HK-2 (cell line): ENCODE results near the gene APOBEC3H.

Source experiments
- DNase-seq: peaks from one replicate; pipeline ENCODE4 v3.0.0-alpha.2; 2018; ENCODE audit not compliant: unreplicated experiment

The APOBEC3H gene

DNA sequence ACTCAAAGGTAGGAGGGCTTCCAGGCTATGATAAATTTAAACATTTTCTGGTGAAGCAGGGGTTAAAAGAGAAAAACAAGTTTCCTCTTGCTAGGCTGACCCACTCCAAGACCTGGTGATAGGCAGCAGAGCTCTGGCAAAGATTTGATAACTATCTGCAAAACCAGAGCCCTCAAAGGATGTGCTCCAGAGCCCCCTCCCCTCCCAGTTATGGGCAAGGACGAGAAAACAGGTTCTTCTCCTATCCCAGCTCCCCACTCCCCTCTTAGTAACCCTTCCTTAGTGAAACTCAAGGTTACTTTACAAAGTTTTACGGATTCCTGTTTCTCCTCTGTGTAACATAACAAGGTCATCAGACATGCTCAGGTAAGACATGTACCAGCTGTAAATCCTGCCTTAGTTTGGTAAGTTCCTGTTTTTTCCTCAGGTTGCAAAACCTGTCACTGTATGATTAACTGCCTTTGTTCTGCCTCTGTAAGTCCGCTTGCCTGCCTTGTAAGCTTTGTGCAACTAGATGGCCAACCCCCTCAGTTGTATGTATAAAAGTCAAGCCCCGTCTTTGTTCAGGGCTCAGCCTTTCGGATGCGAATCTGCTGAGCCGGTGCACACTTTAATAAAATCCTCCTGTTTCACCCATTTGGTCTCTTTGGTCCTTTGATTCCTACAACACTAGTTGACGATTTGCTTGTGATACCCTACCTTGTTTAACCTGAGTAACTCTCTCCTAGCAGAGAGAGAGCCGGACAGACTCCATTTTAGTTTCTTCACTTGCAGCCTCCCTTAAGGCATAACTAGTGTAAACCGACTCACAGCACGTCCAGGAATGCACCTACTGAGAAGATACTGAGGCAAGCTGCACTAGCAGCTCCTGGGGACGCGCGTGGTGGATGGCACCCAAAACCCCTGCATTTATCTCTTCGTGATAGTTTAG lies 13.9 kb downstream of the APOBEC3H start:
- DNase-seq, result no peak

- no peak for DNase-seq
These were observed 17.1 kb downstream of the APOBEC3H start for GRCh38 chr22:39114112-39114511.

DNA sequence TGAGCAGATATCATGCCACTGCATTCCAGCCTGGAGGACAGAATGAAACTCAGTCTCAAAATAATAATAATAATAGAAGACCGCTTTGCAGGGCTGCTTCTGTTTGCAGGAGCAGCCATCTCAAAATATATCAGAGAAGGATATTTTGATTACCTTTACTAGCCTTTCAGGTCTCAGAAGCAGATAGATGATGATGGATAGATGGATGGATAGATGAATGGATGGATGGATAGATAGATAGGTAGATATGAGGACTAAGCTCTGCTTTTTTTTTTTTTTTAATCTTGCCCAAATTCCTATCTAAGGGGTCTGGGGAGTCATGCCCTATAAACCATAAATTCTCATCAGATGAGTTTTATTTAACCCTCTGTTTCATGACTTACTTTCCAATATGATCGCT lies 18.5 kb downstream of the APOBEC3H start:
- no peak for DNase-seq

GRCh38 chr22:39115977-39116621 lies 19.1 kb downstream of the APOBEC3H start:
- DNase-seq, result no peak

DNA sequence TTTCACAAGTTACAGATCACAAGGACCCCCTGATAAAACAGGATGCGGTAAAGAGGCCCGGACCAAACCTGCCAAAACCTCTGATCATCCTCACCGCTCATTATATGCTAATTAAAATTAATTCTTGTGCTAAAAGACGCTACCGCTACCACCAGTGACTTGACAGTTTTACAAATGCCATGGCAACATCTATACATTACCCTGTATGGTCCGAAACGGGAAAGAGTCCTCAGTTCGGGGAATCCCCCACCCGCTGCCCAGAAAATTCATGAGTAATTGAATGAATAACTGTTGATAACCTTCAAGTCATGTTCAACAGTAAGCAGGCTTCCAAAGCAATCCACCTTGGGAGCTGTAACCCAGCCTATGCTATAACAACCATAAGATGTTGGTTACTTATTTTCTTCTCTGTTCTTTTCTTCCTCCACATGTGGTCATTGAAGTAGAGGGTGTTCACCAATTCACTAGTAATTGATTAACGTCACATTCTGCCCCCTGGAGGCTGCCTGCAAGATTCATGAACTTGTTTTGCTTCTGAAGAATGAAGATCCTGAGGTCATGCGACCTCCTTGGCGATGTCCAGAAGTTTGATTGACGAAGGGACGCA lies 20.6 kb downstream of the APOBEC3H start:
- peak; percentile 37 for DNase-seq

DNA sequence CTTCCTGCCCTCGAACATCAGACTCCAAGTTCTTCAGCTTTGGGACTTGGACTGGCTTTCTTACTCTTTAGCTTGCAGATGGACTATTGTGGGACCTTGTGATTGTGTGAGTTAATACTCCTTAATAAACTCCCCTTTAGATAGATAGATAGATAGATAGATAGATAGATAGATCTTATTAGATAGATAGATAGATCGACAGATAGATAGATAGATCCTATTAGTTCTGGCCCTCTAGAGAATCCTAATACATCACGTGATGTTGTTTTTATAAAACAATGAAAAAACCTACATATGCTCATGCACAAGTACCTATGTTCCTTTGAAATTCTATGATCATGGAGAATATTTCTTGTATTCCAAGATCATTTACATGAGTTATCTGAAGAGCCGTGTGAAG lies 23.9 kb downstream of the APOBEC3H start:
- no peak for DNase-seq

DNA sequence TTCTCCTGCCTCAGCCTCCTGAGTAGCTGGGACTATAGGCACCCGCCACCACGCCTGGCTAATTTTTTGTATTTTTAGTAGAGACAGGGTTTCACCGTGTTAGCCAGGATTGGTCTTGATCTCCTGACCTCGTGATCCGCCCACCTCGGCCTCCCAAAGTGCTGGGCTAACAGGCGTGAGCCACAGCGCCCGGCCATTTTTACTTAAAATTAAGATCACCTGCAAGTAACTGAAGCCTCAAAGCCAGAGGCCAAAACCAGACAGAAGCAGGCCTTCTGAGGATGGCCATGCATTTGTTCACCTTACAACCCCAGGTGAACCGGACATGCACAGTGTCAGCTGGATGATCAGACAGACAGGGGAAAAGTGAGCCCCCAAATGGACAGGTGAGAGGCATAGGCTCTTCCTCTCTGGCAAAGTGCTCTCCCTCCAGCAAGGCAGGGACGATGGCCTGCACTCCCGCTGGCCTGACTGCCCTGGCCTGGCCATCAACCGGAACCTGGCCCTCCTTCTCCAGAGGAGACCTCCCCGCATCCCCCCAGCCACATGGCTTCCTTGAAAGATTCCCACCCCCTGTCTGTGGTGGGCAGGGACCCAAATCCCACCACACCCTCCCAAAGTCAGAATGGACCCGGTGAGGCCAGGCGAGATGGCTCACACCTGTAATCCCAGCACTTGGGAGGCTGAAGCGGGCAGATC lies 25.9 kb downstream of the APOBEC3H start:
- DNase-seq, result no peak

GRCh38 chr22:39123751-39124581 lies 26.9 kb downstream of the APOBEC3H start:
- DNase-seq, result no peak

GRCh38 chr22:39125622-39126021 lies 28.6 kb downstream of the APOBEC3H start:
- no peak for DNase-seq

DNA sequence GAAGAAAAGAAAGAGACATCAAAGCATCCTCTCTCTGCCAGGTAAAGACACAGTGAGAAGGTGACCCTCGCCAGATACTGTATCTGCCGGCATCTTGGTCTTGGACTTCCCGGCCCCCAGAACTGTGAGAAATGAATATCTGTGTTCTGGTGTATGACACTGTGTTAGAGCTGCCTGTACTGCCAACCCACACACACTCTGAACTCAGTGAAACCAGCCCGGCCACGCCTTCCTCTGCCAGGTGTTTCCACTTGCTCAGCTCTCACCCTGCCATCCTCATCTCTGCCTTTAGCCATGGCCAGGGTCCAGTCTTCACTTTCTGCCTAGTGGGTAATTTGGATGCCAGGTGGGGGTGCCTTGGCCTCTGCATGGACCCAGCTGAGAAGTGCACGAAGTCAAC lies 31.5 kb downstream of the APOBEC3H start:
- no peak for DNase-seq

- no peak for DNase-seq
These were observed 32.0 kb downstream of the APOBEC3H start for GRCh38 chr22:39129081-39129480.

DNA sequence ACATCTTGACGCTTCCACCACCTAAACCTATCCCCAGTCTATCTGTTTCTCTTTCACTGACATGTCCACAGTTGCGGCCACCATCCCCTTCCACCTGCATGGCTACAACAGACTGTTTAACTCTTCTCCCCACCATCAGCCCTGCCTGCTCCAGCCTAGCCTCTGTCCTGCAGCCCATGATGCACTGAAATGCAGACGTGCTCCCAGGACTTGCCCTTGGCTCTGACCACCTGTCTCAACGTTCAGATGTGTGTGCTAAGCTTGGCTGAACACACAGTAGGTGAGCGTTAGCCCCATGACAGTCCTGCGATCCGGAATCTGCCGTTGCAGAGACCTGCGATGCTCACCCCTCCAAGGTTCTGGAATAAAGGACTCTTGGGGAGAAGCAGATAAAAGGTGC lies 32.7 kb downstream of the APOBEC3H start:
- no peak for DNase-seq

- no peak for DNase-seq
These were observed 33.2 kb downstream of the APOBEC3H start for GRCh38 chr22:39130152-39130704.

- DNase-seq, result no peak
These were observed 34.1 kb downstream of the APOBEC3H start for GRCh38 chr22:39130892-39131855.

DNA sequence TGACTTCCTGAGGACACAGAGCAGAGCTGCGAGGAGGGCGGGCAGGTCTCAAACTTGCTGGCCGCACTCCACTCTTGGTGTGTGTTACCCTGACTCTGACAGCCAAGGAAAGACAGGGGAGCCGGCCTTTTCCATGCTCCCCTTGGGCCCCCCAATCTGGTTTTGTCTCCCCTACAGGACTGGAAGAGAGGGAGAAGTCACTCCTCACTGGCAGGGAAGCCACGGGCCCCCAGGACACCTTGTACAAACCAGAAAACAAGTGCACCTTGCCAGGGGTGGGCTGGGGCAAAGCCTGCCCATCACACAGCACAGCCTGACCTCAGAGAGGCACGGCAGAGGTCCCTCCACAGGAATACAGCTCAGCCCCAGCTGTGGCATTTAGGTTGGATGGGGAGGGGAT lies 35.2 kb downstream of the APOBEC3H start:
- DNase-seq, result no peak

DNA sequence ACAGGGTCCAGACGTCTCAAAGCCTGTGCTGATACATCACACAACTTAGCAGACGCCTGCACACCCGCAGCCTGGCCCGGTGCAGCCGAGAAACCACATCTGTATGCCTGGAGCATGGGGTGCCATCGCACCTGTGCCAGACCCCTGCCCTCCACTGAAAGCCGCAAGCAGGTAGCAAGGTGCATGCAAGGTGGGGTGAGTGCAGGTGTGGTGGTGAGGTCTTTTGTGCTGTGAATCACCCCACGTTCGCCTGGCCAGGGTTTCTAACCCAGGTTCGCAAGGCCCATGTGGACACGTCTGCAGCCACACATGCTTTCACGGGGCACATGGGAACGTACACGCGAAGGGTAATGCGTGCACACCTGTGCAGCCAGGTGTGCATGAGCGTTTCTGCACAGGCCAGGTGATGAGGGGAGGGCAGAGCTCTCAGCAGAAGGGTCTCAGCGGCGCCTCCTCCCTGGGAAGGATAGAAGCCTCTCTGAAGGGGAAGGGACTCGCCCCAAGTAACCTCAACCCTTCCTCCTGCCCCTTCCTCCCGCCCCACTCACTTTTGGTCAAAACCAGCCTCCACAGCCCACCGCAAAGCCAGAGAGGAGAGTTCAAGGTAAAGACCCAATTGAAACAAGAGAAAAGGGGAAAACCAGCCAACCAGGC lies 36.0 kb downstream of the APOBEC3H start:
- DNase-seq, result no peak

GRCh38 chr22:39133871-39134270 lies 36.8 kb downstream of the APOBEC3H start:
- no peak for DNase-seq

GRCh38 chr22:39134366-39135091 lies 37.5 kb downstream of the APOBEC3H start:
- DNase-seq, result no peak
